ENCODE data around the gene PRAMEF17. TPM values are rescaled to one million over a fixed set of nuclear protein-coding genes. Genes with fewer than 3 reads are reported as not detected.
"Not testable (repeated sequence)": the region's sequence is repeated elsewhere in the genome, so short reads cannot be mapped to it uniquely, and the experiment has no call there.

The PRAMEF17 gene
- not detected for total RNA-seq

- H3K9ac ChIP-seq (ENCODE audit: low read depth in 1 of 3, low read length in 3 of 3); H3K4me3 ChIP-seq (ENCODE audit: low read length in 3 of 3); H3K4me1 ChIP-seq (ENCODE audit: control insufficient read depth in 3 of 3, insufficient read depth in 3 of 3, low read length in 3 of 3); H3K27me3 ChIP-seq (ENCODE audit: control insufficient read depth in 3 of 3, insufficient read depth in 3 of 3, low read length in 3 of 3); H3K9me3 ChIP-seq (ENCODE audit: control insufficient read depth in 3 of 3, low read length in 3 of 3); H3K27ac ChIP-seq (ENCODE audit: low read depth, low read length); H3K36me3 ChIP-seq (ENCODE audit: control insufficient read depth in 3 of 3, insufficient read depth in 3 of 3, low read length in 3 of 3): not testable (repeated sequence)
Observed at GRCh38 chr1:13389332-13389731, at the start of gene PRAMEF17. Gene PRAMEF17, plus strand, starts transcription at chr1:13389632. Its CDS starts 26 bp downstream, at chr1:13389658.

DNA sequence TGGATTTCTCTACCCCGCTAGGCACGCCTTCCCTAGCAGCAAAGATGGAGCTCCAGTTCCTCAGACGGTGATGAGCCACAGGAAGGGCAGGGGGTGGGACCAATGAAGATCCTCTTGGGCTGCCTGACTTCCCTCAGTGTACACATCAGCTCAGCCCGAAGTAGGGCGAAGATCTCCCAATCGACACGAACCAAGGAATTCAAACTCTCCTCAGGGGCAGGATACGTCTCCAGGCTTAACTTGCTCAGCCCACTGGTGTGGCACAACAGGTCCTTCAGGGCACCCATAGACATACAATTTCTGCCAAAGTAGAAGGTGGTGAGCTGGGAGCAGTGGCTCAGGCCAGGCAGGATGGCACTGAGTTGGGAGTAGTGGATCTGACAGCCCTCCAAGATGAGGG lies 46.9 kb upstream of the PRAMEF17 start:
- not testable (repeated sequence) for H3K27ac ChIP-seq (ENCODE audit: low read depth, low read length); H3K36me3 ChIP-seq (ENCODE audit: control insufficient read depth in 3 of 3, insufficient read depth in 3 of 3, low read length in 3 of 3); H3K9ac ChIP-seq (ENCODE audit: low read depth in 1 of 3, low read length in 3 of 3); H3K4me1 ChIP-seq (ENCODE audit: control insufficient read depth in 3 of 3, insufficient read depth in 3 of 3, low read length in 3 of 3); H3K27me3 ChIP-seq (ENCODE audit: control insufficient read depth in 3 of 3, insufficient read depth in 3 of 3, low read length in 3 of 3); H3K9me3 ChIP-seq (ENCODE audit: control insufficient read depth in 3 of 3, low read length in 3 of 3); H3K4me3 ChIP-seq (ENCODE audit: low read length in 3 of 3)

- H3K36me3 ChIP-seq (ENCODE audit: control insufficient read depth in 3 of 3, insufficient read depth in 3 of 3, low read length in 3 of 3); H3K27me3 ChIP-seq (ENCODE audit: control insufficient read depth in 3 of 3, insufficient read depth in 3 of 3, low read length in 3 of 3); H3K4me1 ChIP-seq (ENCODE audit: control insufficient read depth in 3 of 3, insufficient read depth in 3 of 3, low read length in 3 of 3); H3K9me3 ChIP-seq (ENCODE audit: control insufficient read depth in 3 of 3, low read length in 3 of 3); H3K4me3 ChIP-seq (ENCODE audit: low read length in 3 of 3); H3K27ac ChIP-seq (ENCODE audit: low read depth, low read length); H3K9ac ChIP-seq (ENCODE audit: low read depth in 1 of 3, low read length in 3 of 3): not testable (repeated sequence)
Observed at GRCh38 chr1:13347034-13347433, 42.4 kb upstream of the PRAMEF17 start, which contains the start of gene PRAMEF14. Gene PRAMEF14, minus strand, starts transcription at chr1:13347134. Its CDS starts 1,820 bp downstream, at chr1:13345314.

GRCh38 chr1:13353476-13353875 lies 36.0 kb upstream of the PRAMEF17 start:
- not testable (repeated sequence) for H3K9ac ChIP-seq (ENCODE audit: low read depth in 1 of 3, low read length in 3 of 3); H3K4me3 ChIP-seq (ENCODE audit: low read length in 3 of 3); H3K4me1 ChIP-seq (ENCODE audit: control insufficient read depth in 3 of 3, insufficient read depth in 3 of 3, low read length in 3 of 3); H3K9me3 ChIP-seq (ENCODE audit: control insufficient read depth in 3 of 3, low read length in 3 of 3); H3K27me3 ChIP-seq (ENCODE audit: control insufficient read depth in 3 of 3, insufficient read depth in 3 of 3, low read length in 3 of 3); H3K27ac ChIP-seq (ENCODE audit: low read depth, low read length); H3K36me3 ChIP-seq (ENCODE audit: control insufficient read depth in 3 of 3, insufficient read depth in 3 of 3, low read length in 3 of 3)

GRCh38 chr1:13354475-13354874 lies 35.0 kb upstream of the PRAMEF17 start:
- not testable (repeated sequence) for H3K27me3 ChIP-seq (ENCODE audit: control insufficient read depth in 3 of 3, insufficient read depth in 3 of 3, low read length in 3 of 3); H3K9me3 ChIP-seq (ENCODE audit: control insufficient read depth in 3 of 3, low read length in 3 of 3); H3K4me3 ChIP-seq (ENCODE audit: low read length in 3 of 3); H3K9ac ChIP-seq (ENCODE audit: low read depth in 1 of 3, low read length in 3 of 3); H3K27ac ChIP-seq (ENCODE audit: low read depth, low read length); H3K36me3 ChIP-seq (ENCODE audit: control insufficient read depth in 3 of 3, insufficient read depth in 3 of 3, low read length in 3 of 3); H3K4me1 ChIP-seq (ENCODE audit: control insufficient read depth in 3 of 3, insufficient read depth in 3 of 3, low read length in 3 of 3)

DNA sequence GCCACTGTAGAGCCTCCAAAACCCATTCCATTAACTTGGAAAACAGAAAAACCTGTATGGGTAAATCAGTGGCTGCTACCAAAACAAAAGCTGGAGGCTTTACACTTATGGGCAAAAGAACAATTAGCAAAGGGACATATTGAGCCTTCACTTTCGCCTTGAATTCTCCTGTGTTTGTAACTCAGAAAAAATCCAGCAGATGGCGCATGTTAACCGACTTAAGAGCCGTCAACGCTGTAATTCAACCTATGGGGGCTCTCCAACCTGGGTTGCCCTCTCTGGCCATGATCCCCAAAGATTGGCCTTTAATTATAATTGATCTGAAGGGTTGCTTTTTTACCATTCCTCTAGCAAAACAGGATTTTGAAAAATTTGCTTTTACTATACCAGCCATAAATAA lies 32.7 kb upstream of the PRAMEF17 start:
- H3K9me3 ChIP-seq (ENCODE audit: control insufficient read depth in 3 of 3, low read length in 3 of 3); H3K36me3 ChIP-seq (ENCODE audit: control insufficient read depth in 3 of 3, insufficient read depth in 3 of 3, low read length in 3 of 3); H3K27me3 ChIP-seq (ENCODE audit: control insufficient read depth in 3 of 3, insufficient read depth in 3 of 3, low read length in 3 of 3); H3K4me3 ChIP-seq (ENCODE audit: low read length in 3 of 3); H3K27ac ChIP-seq (ENCODE audit: low read depth, low read length); H3K4me1 ChIP-seq (ENCODE audit: control insufficient read depth in 3 of 3, insufficient read depth in 3 of 3, low read length in 3 of 3); H3K9ac ChIP-seq (ENCODE audit: low read depth in 1 of 3, low read length in 3 of 3): not testable (repeated sequence)

- not testable (repeated sequence) for H3K36me3 ChIP-seq (ENCODE audit: control insufficient read depth in 3 of 3, insufficient read depth in 3 of 3, low read length in 3 of 3); H3K27ac ChIP-seq (ENCODE audit: low read depth, low read length); H3K9me3 ChIP-seq (ENCODE audit: control insufficient read depth in 3 of 3, low read length in 3 of 3); H3K27me3 ChIP-seq (ENCODE audit: control insufficient read depth in 3 of 3, insufficient read depth in 3 of 3, low read length in 3 of 3); H3K9ac ChIP-seq (ENCODE audit: low read depth in 1 of 3, low read length in 3 of 3); H3K4me1 ChIP-seq (ENCODE audit: control insufficient read depth in 3 of 3, insufficient read depth in 3 of 3, low read length in 3 of 3); H3K4me3 ChIP-seq (ENCODE audit: low read length in 3 of 3)
Observed at GRCh38 chr1:13362364-13362763, 27.1 kb upstream of the PRAMEF17 start.

- H3K4me3 ChIP-seq (ENCODE audit: low read length in 3 of 3); H3K27me3 ChIP-seq (ENCODE audit: control insufficient read depth in 3 of 3, insufficient read depth in 3 of 3, low read length in 3 of 3); H3K9me3 ChIP-seq (ENCODE audit: control insufficient read depth in 3 of 3, low read length in 3 of 3); H3K9ac ChIP-seq (ENCODE audit: low read depth in 1 of 3, low read length in 3 of 3); H3K4me1 ChIP-seq (ENCODE audit: control insufficient read depth in 3 of 3, insufficient read depth in 3 of 3, low read length in 3 of 3); H3K27ac ChIP-seq (ENCODE audit: low read depth, low read length); H3K36me3 ChIP-seq (ENCODE audit: control insufficient read depth in 3 of 3, insufficient read depth in 3 of 3, low read length in 3 of 3): not testable (repeated sequence)
Observed at GRCh38 chr1:13364928-13365327, 24.5 kb upstream of the PRAMEF17 start.

GRCh38 chr1:13366536-13366935 lies 22.9 kb upstream of the PRAMEF17 start:
- H3K27ac ChIP-seq (ENCODE audit: low read depth, low read length); H3K27me3 ChIP-seq (ENCODE audit: control insufficient read depth in 3 of 3, insufficient read depth in 3 of 3, low read length in 3 of 3); H3K36me3 ChIP-seq (ENCODE audit: control insufficient read depth in 3 of 3, insufficient read depth in 3 of 3, low read length in 3 of 3); H3K9me3 ChIP-seq (ENCODE audit: control insufficient read depth in 3 of 3, low read length in 3 of 3); H3K9ac ChIP-seq (ENCODE audit: low read depth in 1 of 3, low read length in 3 of 3); H3K4me1 ChIP-seq (ENCODE audit: control insufficient read depth in 3 of 3, insufficient read depth in 3 of 3, low read length in 3 of 3); H3K4me3 ChIP-seq (ENCODE audit: low read length in 3 of 3): not testable (repeated sequence)

DNA sequence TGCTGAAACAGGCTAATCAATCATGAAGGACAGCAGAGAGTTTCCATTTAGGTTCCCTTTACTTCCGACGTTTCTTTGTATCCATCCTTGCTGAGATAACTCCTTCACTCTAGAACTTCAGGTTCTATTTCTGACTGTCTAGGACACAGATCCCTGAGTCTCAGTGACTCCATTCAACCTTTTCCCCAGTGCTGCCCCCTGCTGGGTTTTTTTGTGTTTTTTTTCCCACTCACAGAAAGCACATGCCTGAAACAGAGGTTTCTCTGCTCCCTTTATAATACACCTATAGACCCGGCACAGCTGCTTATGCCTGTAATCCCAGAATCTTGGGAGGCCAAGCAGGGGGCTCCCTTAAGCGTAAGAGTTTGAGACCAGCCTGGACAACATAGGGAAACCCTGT lies 20.9 kb upstream of the PRAMEF17 start:
- not testable (repeated sequence) for H3K4me1 ChIP-seq (ENCODE audit: control insufficient read depth in 3 of 3, insufficient read depth in 3 of 3, low read length in 3 of 3); H3K27ac ChIP-seq (ENCODE audit: low read depth, low read length); H3K36me3 ChIP-seq (ENCODE audit: control insufficient read depth in 3 of 3, insufficient read depth in 3 of 3, low read length in 3 of 3); H3K9me3 ChIP-seq (ENCODE audit: control insufficient read depth in 3 of 3, low read length in 3 of 3); H3K4me3 ChIP-seq (ENCODE audit: low read length in 3 of 3); H3K9ac ChIP-seq (ENCODE audit: low read depth in 1 of 3, low read length in 3 of 3); H3K27me3 ChIP-seq (ENCODE audit: control insufficient read depth in 3 of 3, insufficient read depth in 3 of 3, low read length in 3 of 3)

GRCh38 chr1:13378983-13379382 lies 10.4 kb upstream of the PRAMEF17 start:
- not testable (repeated sequence) for H3K27ac ChIP-seq (ENCODE audit: low read depth, low read length); H3K27me3 ChIP-seq (ENCODE audit: control insufficient read depth in 3 of 3, insufficient read depth in 3 of 3, low read length in 3 of 3); H3K4me1 ChIP-seq (ENCODE audit: control insufficient read depth in 3 of 3, insufficient read depth in 3 of 3, low read length in 3 of 3); H3K4me3 ChIP-seq (ENCODE audit: low read length in 3 of 3); H3K36me3 ChIP-seq (ENCODE audit: control insufficient read depth in 3 of 3, insufficient read depth in 3 of 3, low read length in 3 of 3); H3K9me3 ChIP-seq (ENCODE audit: control insufficient read depth in 3 of 3, low read length in 3 of 3); H3K9ac ChIP-seq (ENCODE audit: low read depth in 1 of 3, low read length in 3 of 3)

Data from skeletal muscle tissue (tissue), 4 donors.